HUES48 (cell line): ENCODE data around the gene IL21R.
"Not testable (repeated sequence)": the region's sequence is repeated elsewhere in the genome, so short reads cannot be mapped to it uniquely, and the experiment has no call there.

Experiments used
- H3K27ac ChIP-seq: one replicate; pipeline ENCODE4 v1.7.0; 2013; ENCODE audit warnings: low read depth, low read length, inconsistent platforms
- H3K27me3 ChIP-seq: 2 replicates; pipeline ENCODE4 v1.6.1; 2013; ENCODE audit warnings: mild to moderate bottlenecking, low read length; ENCODE audit not compliant: control insufficient read depth, insufficient read depth
- H3K36me3 ChIP-seq: 2 replicates; pipeline ENCODE4 v1.6.1; 2013; ENCODE audit warnings: low read length; ENCODE audit not compliant: control insufficient read depth, insufficient read depth
- H3K4me1 ChIP-seq: 2 replicates; pipeline ENCODE4 v1.6.1; 2013; ENCODE audit warnings: mild to moderate bottlenecking, low read length; ENCODE audit not compliant: control insufficient read depth, insufficient read depth
- H3K4me3 ChIP-seq: 2 replicates; pipeline ENCODE4 v1.5.1; 2013; ENCODE audit warnings: mild to moderate bottlenecking, low read depth, low read length
- H3K9ac ChIP-seq: 2 replicates; pipeline ENCODE4 v1.6.1; 2013; ENCODE audit warnings: mild to moderate bottlenecking, low read depth, low read length, moderate library complexity
- H3K9me3 ChIP-seq: 2 replicates; pipeline ENCODE4 v1.6.1; 2013; ENCODE audit warnings: low read length; ENCODE audit not compliant: control insufficient read depth, insufficient read depth

IL21R gene

GRCh38 chr16:27403601-27403992, 1.6 kb downstream of the IL21R start:
- H3K4me3 ChIP-seq: no peak overlapping the region
- H3K27me3 ChIP-seq: no peaks in the 10 kb centered on the region
- H3K4me1 ChIP-seq: no peaks in the 10 kb centered on the region
- no peaks in the 10 kb centered on the region for H3K9me3 ChIP-seq
- H3K9ac ChIP-seq: no peak overlapping the region
- no peaks in the 10 kb centered on the region for H3K36me3 ChIP-seq
- H3K27ac ChIP-seq: no peak overlapping the region

- Histone ChIP-seq H3K9ac (no peak overlapping the region), H3K36me3 (no peaks in the 10 kb centered on the region), H3K9me3 (no peaks in the 10 kb centered on the region), H3K27ac (no peak overlapping the region), H3K27me3 (no peaks in the 10 kb centered on the region), H3K4me1 (no peaks in the 10 kb centered on the region), H3K4me3 (no peak overlapping the region)
Observed at GRCh38 chr16:27404163-27404823, 2.3 kb downstream of the IL21R start.

- Histone ChIP-seq H3K9me3 (no peaks in the 10 kb centered on the region), H3K4me1 (peaks cover 5% of the 10 kb centered on the region), H3K9ac (no peak overlapping the region), H3K27me3 (no peaks in the 10 kb centered on the region), H3K4me3 (no peak overlapping the region), H3K27ac (no peak overlapping the region), H3K36me3 (no peaks in the 10 kb centered on the region)
Observed at GRCh38 chr16:27405546-27406451, 3.8 kb downstream of the IL21R start.

- no peaks in the 10 kb centered on the region for H3K36me3 ChIP-seq
- no peak overlapping the region for H3K4me3 ChIP-seq
- H3K9me3 ChIP-seq: no peaks in the 10 kb centered on the region
- H3K27ac ChIP-seq: no peak overlapping the region
- no peak overlapping the region for H3K9ac ChIP-seq
- H3K27me3 ChIP-seq: no peaks in the 10 kb centered on the region
- H3K4me1 ChIP-seq: peaks cover 5% of the 10 kb centered on the region
Observed at GRCh38 chr16:27406511-27407128, 4.6 kb downstream of the IL21R start.

- Histone ChIP-seq H3K9me3 (no peaks in the 10 kb centered on the region), H3K27ac (no peak overlapping the region), H3K9ac (no peak overlapping the region), H3K36me3 (no peaks in the 10 kb centered on the region), H3K27me3 (no peaks in the 10 kb centered on the region), H3K4me3 (no peak overlapping the region), H3K4me1 (peaks cover 5% of the 10 kb centered on the region)
Observed at GRCh38 chr16:27407133-27407532, 5.2 kb downstream of the IL21R start.

GRCh38 chr16:27408012-27408601, 6.1 kb downstream of the IL21R start:
- Histone ChIP-seq H3K27ac (no peak overlapping the region), H3K4me1 (peaks cover 5% of the 10 kb centered on the region), H3K27me3 (no peaks in the 10 kb centered on the region), H3K9ac (no peak overlapping the region), H3K9me3 (no peaks in the 10 kb centered on the region), H3K36me3 (no peaks in the 10 kb centered on the region), H3K4me3 (no peak overlapping the region)

- no peaks in the 10 kb centered on the region for H3K9me3 ChIP-seq
- H3K27ac ChIP-seq: no peak overlapping the region
- no peak overlapping the region for H3K9ac ChIP-seq
- no peak overlapping the region for H3K4me3 ChIP-seq
- H3K36me3 ChIP-seq: no peaks in the 10 kb centered on the region
- H3K4me1 ChIP-seq: peaks cover 5% of the 10 kb centered on the region
- no peaks in the 10 kb centered on the region for H3K27me3 ChIP-seq
Observed at GRCh38 chr16:27408602-27409031, 6.6 kb downstream of the IL21R start.

GRCh38 chr16:27409958-27410357, 8.0 kb downstream of the IL21R start:
- H3K27ac ChIP-seq, H3K4me1 ChIP-seq, H3K9me3 ChIP-seq, H3K9ac ChIP-seq, H3K27me3 ChIP-seq, H3K36me3 ChIP-seq, H3K4me3 ChIP-seq: not testable (repeated sequence)

GRCh38 chr16:27410761-27411160, 8.8 kb downstream of the IL21R start:
- H3K27ac ChIP-seq: no peak overlapping the region
- no peaks in the 10 kb centered on the region for H3K27me3 ChIP-seq
- no peak overlapping the region for H3K9ac ChIP-seq
- peaks cover 5% of the 10 kb centered on the region for H3K4me1 ChIP-seq
- no peaks in the 10 kb centered on the region for H3K9me3 ChIP-seq
- H3K4me3 ChIP-seq: no peak overlapping the region
- no peaks in the 10 kb centered on the region for H3K36me3 ChIP-seq

- Histone ChIP-seq H3K9ac (no peak overlapping the region), H3K27me3 (no peaks in the 10 kb centered on the region), H3K27ac (no peak overlapping the region), H3K4me3 (no peak overlapping the region), H3K4me1 (peaks cover 5% of the 10 kb centered on the region), H3K9me3 (no peaks in the 10 kb centered on the region), H3K36me3 (no peaks in the 10 kb centered on the region)
Observed at GRCh38 chr16:27413956-27414355, 12.0 kb downstream of the IL21R start.
